G401 (cell line): ENCODE results near the gene UBL5. TPM values are rescaled to one million over a fixed set of nuclear protein-coding genes. Genes with fewer than 3 reads are reported as not detected.
"Not testable (repeated sequence)": the region's sequence is repeated elsewhere in the genome, so short reads cannot be mapped to it uniquely, and the experiment has no call there.

Experiments
- DNase-seq: peaks from one replicate; pipeline ENCODE4 v3.0.0-alpha.2; 2015; ENCODE audit warnings: low spot score
- in situ Hi-C: cut with HindIII; loops from 2 replicates; pipeline ENCODE4 v1.10.0; 2016; ENCODE audit warnings: low sequenced_read_pairs, mixed read lengths
- total RNA-seq: library from RNA; depleted of rRNA; stranded (reverse); fragments of >200 nt; shearing (Covaris generic); gene quantifications from 2 replicates; pipeline ENCODE4 v1.2.3, GENCODE V29; 2014

UBL5 gene
- total RNA-seq, 1 experiment from 2014 or later: 338 TPM

DNA sequence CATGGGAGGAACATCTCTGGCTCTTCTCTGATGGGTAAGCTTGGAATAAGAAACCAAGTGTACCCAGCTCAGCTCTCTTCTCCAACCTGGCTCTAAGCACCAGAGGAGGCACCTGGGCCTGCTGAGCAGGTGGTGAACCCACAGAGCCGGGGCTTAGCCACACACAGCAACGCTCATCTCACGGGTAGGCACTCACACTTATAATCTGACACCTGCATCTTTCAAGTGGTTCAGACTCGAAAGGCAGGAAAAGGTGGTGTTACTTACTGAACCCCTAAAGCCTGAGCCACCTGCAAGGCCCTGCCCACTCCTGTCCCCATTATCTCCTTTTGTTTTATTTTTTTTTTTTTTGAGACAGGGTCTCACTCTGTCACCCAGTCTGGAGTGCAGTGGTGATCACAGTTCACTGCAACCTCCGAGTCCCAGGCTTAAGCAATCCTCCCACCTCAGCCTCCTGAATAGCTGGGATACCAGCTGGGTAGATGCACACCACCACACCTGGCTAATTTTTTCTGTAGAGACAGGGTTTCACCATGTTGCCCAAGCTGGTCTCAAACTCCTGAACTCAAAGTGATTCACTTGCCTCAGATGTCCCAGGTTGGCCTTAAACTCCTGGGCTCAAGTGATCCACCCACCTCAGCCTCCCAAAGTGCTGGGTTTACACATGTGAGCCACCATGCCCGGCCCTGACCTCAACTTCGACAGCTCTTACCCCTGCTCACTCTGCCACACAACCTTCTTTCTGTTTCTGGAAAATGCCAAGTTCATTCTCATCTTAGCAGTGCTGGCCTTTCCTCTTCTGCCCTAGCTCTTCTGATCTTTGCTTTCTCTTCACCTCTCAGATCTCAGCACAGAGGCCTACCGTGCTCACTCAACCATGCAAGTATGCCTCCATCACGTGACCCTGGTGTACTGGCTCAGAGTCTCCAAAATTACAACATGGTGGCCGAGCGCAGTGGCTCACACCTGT is 18.6 kb upstream of the UBL5 start:
- in situ Hi-C loops: no loop called here
- no peak for DNase-seq

DNA sequence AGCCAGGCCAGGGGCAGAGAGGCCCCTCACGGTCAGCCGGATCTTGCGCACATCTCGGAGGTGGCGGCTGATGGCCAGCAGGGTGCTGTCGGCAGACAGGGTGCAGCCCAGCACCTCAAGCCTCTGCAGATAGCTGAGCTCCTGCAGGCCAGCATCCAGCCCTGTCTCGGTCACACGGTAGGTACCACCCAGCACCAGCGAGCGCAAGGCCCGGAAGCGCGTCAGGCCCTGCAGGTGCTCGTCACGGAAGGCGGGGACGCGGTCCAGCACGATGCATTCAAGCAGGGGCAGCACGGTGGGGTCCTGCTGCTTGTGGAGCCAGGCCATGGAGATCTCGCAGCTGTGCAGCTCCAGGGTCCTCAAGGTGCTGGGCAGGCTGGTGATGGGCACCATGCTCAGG is 16.6 kb upstream of the UBL5 start:
- no peak for DNase-seq
- in situ Hi-C loops: no loop called here

DNA sequence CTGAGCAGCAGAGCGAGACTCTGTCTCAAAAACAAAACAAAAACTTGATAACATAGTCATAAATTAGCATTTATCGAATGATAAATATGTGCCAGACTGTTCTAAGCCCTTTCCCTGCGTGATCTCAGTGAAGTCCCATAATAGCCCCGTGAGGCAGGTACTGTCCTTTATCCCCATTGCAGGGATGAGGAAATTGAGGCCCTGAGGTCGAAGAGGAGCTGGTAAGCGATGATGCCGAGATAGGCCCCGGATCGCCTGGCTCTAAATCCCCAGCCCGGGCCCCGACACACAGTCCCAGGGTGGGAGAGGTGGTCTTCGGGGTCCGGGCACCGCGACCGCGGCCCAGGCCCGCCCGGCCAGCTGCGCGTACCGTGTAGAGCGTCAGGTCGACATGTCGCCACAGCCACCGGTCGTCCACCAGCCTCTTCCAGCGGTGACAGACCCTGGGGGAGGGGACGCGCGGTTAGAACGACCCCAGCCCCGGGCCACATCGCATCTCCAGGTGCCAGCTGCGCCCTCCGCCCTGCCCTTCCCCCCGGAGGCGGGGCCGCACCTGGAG is 9.5 kb upstream of the UBL5 start:
- in situ Hi-C loops: no loop called here
- DNase-seq: no peak

DNA sequence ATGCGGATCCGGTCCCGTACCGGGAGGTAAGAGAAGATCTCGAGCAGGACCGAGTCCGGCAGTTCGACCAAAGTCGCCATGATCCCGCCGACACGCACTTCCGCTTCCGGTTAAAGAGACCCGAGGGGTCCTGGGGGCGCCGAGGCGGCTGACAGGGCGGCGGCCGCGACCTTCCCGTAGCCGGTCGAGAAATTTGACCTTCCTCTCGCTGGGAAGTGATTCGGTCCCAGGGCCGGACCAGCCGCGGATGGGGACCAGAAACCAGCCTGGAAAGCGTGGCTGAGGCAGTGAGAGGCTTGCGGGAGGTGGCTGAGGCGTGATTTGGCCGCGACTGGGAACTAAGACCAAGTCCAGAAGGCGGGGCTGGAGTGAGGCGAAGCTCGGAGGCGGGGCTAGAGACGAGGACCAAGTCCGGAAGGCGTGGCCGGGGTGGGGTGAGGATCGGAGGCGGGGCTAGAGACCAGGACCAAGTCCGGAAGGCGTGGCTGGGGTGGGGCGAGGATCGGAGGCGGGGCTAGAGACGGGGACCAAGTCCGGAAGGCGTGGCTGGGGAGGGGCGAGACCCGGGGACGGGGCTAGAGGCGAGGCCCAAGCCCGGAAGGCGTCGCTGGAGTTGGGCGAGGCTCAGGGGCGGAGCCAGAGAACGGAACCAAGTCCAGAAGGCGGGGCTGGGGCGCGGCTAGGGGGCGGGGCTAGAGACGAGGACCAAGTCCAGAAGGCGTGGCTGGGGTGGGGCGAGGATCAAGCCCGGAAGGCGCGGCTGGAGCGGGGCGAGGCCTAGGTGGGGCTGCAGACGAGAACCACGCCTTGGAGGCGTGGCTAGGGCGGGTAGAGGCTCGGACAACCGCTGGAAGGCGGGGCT is 8.8 kb upstream of the UBL5 start, which contains the start of gene FBXL12:
Gene FBXL12, minus strand, starts transcription at position 346 of the 862 bp plus-strand sequence. Its CDS starts 266 bp downstream, at position 80.
- in situ Hi-C loops: no loop called here
- peak; percentile 100 for DNase-seq

DNA sequence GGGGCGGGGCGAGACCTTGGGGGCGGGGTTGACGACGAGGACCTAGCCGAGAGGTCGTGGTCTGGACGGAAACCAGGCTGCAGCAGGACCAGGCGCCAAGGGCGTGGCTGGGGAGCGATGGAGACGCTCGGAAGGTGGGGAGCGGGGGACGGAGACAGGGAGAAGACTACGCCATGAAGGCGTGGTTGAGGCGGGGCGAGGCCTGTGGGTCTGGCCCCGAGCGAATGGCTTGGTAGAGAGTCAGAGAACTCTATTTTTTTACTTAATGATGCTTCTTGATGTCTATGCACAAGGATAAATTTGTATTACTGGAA is 8.2 kb upstream of the UBL5 start:
- no peak for DNase-seq
- in situ Hi-C loops: no loop called here

- DNase-seq, in situ Hi-C loops: not testable (repeated sequence)
Measured at GRCh38 chr19:9820034-9820433, 7.7 kb upstream of the UBL5 start.

DNA sequence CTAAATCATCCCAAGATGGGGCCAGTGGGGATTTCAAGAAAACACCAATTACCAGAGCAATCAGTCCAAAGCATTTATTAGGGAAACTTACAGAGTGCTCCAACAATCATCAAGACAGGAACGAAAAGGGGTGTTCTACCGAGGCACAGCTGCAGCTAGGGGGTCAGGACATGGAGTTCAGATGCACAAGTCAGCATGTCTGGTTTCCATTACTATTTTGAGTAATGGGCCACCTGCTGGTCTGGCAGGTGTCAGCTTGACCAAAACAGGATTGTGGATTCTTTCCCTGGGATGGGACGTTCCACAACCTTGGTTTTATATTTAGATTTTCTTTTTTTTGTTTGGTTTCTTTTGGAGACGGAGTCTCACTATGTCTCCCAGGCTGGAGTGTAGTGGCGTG is 3.9 kb upstream of the UBL5 start:
- in situ Hi-C loops: no loop called here
- peak; percentile 32 for DNase-seq

DNA sequence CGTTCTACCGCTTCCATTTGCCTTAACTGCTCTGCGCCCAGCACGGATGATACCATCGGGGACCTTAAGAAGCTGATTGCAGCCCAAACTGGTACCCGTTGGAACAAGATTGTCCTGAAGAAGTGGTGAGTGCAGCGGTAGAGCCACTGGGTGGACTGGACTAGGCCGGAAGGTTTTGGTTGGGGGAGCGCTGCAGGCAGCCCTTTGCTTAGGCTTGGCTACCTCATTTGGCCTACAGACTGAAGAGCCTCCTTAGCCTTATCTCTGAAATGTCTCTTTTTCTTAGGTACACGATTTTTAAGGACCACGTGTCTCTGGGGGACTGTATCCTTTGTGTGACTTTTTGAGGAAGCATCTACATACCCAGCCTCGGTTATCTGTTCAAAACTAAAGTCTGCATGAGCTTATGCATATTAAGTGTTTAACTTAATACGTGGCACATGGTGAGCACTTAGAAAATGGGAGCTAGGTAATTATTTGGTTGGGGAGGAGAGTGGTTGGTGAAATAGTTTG is 889 bp downstream of the UBL5 start:
- in situ Hi-C loops: no loop called here

DNA sequence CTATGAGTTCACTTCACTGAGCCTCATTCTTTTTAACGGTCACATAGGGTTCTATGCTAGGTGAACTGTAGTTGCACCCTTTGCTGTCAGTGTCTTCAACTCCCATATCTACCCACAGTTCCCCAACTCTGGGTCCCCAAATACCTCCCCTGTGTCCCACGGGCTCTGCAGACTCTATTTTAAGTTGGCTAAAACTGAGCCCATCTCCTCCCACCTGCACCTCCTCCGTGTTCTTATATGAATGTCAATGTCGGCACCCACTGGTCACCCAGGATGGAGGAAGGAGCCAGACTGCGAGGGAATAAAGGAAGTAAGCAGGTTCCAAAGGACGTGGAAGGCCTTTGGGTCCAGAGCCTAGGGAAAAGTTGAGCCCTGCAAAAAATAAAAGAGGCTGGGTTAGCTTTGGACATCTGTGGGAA is 6.6 kb downstream of the UBL5 start:
- DNase-seq: no peak
- in situ Hi-C loops: no loop called here

More for the DNA sequence above, 889 bp downstream of the UBL5 start:
- no peak for DNase-seq

- in situ Hi-C loops: no loop called here
- DNase-seq: peak; percentile 99
Measured at GRCh38 chr19:9834726-9835506, 7.2 kb downstream of the UBL5 start, which contains the start of gene PIN1. TSS of gene PIN1 (plus strand) at chr19:9835318. CDS start at chr19:9835345, 27 bp downstream.

GRCh38 chr19:9835507-9835949 is 7.8 kb downstream of the UBL5 start:
- in situ Hi-C loops: no loop called here
- DNase-seq: no peak

DNA sequence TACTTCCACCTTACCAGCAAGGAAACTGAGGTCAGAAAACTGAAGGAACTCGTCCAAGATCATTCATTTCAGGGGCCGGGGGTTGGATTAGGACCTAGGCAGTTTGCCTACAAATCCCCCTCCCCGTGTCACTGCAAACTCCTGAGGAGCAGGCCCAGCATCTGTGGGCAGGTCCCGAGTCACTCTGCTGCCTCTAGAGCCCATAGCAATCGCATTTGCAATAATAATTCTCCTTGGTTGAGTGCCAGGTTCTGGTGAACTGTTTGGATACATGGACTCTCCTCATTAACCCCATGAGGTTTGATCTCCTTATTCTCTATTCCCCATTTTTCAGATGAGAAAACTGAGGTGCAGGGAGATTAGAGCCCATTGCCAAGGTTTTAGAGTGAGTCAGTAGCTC is 8.3 kb downstream of the UBL5 start:
- DNase-seq: peak; percentile 39
- in situ Hi-C loops: no loop called here

- no peak for DNase-seq
- in situ Hi-C loops: no loop called here
Measured at GRCh38 chr19:9838324-9838723, 10.6 kb downstream of the UBL5 start.

DNA sequence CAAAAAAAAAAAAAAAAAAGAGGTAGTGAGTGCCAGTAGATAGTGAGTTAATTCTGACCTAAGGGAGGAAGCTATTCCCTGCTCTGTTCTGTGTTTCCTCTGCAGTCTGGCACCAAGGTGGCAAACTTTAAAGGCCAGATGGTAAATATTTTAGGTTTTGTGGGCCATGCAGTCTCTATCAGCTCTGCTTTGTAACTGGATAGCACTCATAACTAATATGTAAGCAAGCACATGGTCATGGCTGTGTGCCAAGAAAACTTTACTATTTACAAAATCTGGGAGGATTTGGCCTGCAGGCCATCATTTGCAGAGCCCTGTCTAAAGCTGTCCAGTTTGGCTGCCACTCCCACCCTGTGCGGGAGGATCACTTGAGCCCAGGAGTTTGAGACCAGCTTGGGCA is 11.7 kb downstream of the UBL5 start:
- in situ Hi-C loops: no loop called here
- no peak for DNase-seq

- DNase-seq: peak; percentile 77
- in situ Hi-C loops: no loop called here
Measured at GRCh38 chr19:9842834-9843625, 15.3 kb downstream of the UBL5 start.

DNA sequence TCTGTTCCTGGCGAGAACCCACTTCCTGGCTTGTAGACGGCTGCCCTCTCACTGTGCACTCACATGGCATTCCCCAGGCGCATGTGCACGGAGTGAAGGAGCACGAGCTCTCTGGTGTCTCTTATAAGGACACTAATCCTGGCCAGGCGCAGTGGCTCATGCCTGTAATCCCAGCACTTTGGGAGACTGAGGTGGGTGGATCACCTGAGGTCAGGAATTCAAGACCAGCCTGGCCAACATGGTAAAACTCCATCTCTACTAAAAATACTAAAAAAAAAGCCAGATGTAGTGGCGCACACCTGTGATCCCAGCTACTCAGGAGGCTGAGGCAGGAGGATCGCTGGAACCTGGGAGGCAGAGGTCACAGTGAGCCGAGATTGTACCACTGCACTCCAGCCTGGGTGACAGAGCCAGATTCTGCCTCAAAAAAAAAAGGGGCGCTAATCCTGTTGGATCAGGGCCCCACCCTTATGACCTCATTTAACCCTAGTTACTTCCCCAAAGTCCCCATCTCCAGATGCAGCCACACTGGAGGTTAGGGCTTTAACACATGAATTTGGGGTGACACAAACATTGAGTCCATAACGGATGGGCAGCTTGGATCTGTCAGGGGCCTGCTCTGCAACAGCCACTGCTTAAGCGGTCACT is 16.0 kb downstream of the UBL5 start:
- DNase-seq: peak; percentile 45
- in situ Hi-C loops: not testable (repeated sequence)

DNA sequence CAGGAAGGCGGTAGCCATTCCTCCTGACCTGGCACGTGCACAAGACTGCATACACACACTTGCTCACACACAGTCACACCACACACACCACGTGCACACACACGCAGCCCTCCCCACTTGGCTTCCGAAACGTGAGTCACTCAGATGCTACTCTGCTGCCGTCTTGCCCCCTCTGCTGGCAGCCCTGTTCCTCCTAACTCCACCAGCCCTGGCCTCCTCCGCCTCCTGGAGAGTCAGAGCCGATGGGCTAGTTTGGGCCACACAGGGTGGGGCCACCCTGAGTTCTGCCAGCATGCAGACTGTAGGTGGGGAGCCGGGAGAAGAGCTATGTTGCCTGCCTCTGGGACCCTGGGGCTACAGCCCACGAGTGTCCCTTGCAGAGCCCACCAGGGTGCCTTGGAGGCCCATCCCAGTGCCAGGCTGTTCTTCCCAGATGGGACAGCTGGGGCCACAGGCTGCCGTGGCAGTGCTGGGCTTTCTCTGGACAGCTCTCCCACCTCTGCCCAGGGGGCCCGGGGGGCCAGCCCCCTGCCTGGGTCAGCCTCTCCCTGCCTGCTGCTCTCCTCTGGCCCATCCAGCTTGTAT is 19.5 kb downstream of the UBL5 start:
- in situ Hi-C loops: no loop called here

More for the DNA sequence above, 19.5 kb downstream of the UBL5 start:
- DNase-seq: peak; percentile 67
